Raji (cell line): ENCODE results near the gene FNDC1.

Experiments
- POLR2A ChIP-seq: IDR thresholded peaks from 2 replicates; pipeline ENCODE4 v1.6.1; 2011; ENCODE audit warnings: low read depth, low read length, control low read depth; ENCODE audit not compliant: insufficient read depth

Gene FNDC1

GRCh38 chr6:159178847-159179246, 9.6 kb downstream of the FNDC1 start:
- TF ChIP-seq POLR2A = no peak

GRCh38 chr6:159180001-159180400, 10.8 kb downstream of the FNDC1 start:
- TF ChIP-seq POLR2A = no peak

- TF ChIP-seq POLR2A = no peak
Observed at GRCh38 chr6:159181914-159182313, 12.7 kb downstream of the FNDC1 start.

GRCh38 chr6:159184559-159184958, 15.4 kb downstream of the FNDC1 start:
- no peak for TF ChIP-seq POLR2A

GRCh38 chr6:159190460-159190859, 21.3 kb downstream of the FNDC1 start:
- TF ChIP-seq POLR2A = no peak

GRCh38 chr6:159193923-159194322, 24.7 kb downstream of the FNDC1 start:
- no peak for TF ChIP-seq POLR2A

- TF ChIP-seq POLR2A = no peak
Observed at GRCh38 chr6:159194421-159194820, 25.2 kb downstream of the FNDC1 start.

- TF ChIP-seq POLR2A = no peak
Observed at GRCh38 chr6:159196430-159196975, 27.3 kb downstream of the FNDC1 start.

- no peak for TF ChIP-seq POLR2A
Observed at GRCh38 chr6:159197251-159197650, 28.1 kb downstream of the FNDC1 start.

- TF ChIP-seq POLR2A = no peak
Observed at GRCh38 chr6:159201336-159201735, 32.1 kb downstream of the FNDC1 start.

- TF ChIP-seq POLR2A = no peak
Observed at GRCh38 chr6:159203304-159204005, 34.3 kb downstream of the FNDC1 start.

GRCh38 chr6:159204605-159205004, 35.4 kb downstream of the FNDC1 start:
- TF ChIP-seq POLR2A = no peak

GRCh38 chr6:159212028-159212427, 42.8 kb downstream of the FNDC1 start:
- TF ChIP-seq POLR2A = no peak

GRCh38 chr6:159212525-159213280, 43.5 kb downstream of the FNDC1 start:
- no peak for TF ChIP-seq POLR2A

- no peak for TF ChIP-seq POLR2A
Observed at GRCh38 chr6:159213405-159213804, 44.2 kb downstream of the FNDC1 start.

- TF ChIP-seq POLR2A = no peak
Observed at GRCh38 chr6:159214281-159214680, 45.1 kb downstream of the FNDC1 start.
